Cerebellar nuclear complex (tissue), 1 donor: ENCODE results near the gene CCNQ.

Source experiments
- DNase-seq, 2 experiments: peaks; one replicate each; lab custom pipeline; 2025; lab: John Stamatoyannopoulos, UW

CCNQ gene

DNA sequence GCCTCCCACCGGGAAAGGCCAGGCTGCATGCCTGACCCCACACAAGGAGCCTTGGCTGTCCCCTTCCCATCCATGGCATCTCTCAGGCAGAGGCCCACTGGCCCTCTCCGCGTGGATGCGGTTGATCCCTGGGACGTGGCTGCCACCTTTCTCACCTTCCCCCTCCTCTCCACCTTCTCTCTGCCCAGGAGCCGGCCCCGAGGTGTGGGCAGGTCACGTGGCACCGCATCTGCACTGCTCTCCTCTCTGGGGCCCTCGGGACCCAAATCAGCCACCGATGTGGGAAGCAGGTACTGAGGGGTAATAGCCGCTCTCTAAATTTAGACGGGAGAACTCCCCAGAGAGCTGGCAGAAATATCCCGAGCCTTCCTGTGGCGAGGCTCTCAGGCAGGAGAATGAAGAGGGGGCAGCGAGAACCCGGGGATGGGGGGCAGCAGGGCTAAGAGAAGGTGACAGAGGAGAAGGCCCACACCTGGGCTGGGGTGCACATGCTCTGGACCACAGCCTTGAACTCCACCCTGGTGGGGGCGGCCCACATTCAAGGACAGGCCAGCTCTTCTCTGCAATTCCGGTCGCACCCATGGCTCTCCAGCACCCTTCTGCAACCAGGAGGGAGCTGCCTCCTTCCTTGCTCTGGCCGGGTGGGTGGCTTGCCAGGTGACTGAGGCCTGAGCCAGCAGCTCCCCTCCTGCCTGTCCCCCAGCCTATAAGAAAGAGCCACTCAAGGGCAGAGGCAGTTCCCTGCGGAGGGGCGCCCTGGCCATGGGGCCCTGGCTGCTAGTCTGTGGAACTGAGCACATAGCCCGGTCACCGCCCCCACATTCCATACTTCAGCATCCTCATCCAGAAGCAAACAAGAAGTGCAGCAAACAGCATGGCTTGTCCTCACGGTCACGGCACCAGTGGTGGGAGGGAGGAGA is 38.4 kb upstream of the CCNQ start:
- no peak for DNase-seq

DNA sequence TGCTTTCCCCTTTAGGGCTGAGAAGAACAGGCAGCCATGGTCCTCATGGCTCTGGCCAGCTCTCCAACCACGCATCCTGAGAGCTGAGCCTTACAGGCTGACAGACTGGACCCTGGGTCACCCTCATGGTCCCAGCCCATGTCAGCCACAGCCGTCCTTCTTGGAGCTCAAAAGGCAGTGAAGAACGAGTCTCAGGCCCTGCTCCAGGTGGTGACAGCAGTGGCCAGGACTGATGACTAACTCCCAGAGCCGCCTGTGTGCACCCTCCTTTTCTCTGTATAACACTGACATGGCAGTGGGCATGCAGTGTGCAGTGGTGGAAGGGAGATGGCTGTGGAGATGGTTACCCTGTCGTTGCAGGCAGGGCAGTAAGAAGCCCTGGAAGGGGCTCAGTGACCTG is 37.8 kb upstream of the CCNQ start:
- DNase-seq = no peak

DNA sequence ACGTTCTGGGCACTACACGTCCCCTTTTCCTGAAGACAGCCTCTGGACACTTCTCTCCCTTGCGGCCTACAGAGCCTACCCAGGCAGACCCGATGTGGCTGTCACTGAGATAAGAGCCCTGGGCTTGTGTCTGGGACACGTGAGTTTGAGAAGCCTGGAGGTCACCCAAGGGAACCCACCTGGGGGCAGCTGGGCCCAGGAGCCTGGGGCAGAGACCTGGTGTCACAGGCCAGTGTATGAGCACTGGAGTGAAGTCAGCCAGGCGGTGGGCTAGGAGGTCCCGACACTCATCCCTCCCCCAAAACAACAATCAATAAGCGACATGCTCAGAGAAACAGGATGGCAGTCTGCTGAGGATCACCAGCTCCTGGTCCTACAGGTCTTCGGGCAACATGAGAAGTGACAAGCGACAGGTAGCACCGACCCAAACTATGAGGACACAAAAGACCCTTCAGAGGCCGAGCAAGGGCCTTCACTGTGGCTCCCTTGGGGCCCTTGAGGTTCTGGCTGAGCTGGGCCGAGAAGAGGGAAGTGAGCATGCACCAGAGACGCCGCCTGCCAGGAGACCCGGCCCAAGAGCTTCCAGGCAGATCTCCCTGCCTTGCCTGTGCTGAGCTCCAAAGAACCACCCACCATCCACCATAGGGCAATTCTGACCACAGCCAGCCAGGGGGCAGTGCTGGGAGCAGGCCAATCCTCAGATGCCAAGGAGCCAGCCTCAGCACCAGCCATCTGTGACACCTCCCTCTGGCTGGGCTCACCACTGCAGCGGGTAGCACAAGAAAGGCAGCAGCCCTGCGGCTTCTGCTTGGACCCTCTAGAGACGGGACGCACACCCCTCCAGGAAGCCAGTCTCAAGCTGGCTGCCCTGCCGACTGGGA is 37.1 kb upstream of the CCNQ start:
- no peak for DNase-seq

DNA sequence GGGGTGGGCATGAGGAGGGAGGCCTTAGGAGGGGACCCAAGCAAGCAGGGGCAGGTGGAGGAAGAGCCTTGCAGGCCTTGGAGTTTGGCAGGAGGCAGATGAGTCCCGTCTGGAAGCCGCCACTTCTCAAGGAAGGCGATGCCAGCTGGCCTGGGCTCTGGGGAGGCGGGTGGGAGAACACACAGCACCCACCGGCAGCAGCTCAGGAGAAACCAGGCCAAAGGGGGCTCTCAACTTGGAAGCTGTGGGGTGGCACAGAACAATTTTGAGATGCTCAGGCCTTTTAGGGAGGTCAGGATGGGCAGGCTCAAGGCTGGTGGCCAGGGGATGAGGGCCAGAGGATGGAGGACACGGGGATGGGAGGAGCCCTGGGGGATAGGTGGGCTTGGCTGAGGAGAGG is 36.4 kb upstream of the CCNQ start:
- DNase-seq = no peak

DNA sequence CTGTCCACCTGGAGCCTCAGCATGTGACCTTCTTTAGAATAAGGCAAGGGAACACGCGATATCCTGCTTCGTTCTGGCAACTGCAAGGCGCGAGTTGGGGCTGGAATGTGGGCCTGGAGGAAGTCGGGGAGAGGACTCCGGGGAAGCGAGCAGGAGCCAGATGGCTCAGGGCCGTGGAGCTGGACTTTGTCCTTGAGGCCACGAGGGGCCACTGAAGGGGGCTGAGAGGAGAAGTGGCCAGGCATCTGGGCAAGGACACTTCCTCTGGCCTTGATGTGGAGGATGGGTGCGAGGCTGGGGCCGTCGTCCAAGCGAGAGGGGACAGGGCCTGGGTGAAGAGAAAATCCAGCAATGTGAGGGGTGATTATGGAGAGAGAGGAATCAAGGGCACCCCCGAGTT is 35.9 kb upstream of the CCNQ start:
- no peak for DNase-seq

DNA sequence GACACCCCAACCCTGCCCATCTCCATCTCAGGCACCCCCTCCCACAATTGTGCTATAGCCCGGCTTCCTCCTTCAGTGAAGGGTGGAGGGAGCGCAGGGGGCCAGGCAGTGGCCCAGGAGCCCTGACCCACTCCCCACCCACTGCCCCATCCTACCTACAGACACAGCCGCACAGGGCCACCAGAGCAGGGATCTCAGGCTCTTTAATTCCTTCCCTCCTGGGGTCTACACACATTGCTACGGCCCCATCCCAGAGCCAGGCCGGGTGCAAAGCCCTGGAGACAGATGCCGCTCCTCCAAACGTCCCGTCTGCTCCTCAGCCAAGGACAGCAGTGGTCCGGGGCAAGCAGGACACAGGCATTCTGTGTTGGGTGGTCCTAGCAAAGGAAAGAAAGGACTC is 35.3 kb upstream of the CCNQ start:
- DNase-seq = no peak

DNA sequence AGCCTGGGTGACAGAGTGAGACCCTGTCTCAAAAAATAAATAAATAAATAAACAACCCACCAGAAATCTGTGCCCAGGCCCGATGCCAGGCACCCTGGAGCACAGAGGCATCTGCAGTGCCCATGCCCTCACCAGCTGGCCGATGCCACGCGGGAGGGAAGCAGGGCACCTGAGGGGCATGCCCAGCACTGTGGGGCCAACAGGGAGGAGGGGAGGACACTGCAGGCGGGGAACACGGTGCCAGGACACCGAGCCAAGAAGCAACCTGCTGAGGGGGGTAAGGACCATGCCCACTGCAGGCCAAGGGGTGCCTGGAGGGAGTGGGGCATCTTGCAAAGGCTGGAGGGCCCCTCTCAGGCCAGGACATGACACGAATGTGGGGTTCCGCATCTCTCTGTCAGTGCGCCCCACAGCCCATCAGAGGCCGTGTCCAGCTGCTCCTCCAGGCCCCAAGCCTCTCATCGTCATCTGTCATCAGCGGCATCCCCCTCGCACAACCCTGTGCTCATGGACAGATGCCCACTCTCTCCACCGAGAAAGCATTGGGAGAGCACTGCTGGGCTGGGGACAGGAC is 34.8 kb upstream of the CCNQ start:
- DNase-seq = no peak

DNA sequence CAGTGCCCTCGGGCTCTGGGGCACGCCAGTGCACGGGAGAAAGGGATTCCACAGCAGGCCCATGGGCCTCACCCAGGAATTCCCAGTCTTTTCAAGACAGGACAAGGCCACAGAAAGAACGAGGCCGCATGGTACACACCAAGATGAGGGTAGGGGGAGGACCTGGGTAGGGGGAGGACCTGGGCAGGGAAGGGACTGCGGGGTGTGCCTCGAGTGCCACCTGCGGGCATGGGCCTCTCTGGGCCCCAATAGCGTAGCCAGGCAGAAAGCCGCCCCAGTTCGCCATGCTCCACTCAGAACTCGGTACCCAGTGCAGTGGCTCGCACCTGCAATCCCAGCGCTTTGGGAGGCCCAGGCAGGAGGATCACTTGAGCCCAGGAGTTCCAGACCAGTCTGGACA is 34.1 kb upstream of the CCNQ start:
- no peak for DNase-seq

DNA sequence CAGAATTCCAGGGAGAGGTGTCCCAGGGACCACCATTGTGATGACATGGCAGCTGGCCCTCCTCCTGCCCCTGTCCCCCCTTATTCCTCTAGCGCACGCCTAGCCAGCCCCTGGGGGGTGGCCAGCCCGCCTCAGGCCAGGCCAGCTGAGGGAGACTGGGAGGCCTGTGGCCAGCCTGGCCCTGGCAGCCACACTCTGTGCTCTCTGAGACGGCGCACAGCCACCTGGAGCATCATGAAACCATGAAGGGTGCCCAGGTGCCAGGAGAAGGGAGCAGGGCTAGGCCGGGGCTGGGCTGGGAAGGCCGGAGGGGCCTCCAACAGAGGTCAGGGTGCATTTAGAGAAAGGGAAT is 33.6 kb upstream of the CCNQ start:
- no peak for DNase-seq

DNA sequence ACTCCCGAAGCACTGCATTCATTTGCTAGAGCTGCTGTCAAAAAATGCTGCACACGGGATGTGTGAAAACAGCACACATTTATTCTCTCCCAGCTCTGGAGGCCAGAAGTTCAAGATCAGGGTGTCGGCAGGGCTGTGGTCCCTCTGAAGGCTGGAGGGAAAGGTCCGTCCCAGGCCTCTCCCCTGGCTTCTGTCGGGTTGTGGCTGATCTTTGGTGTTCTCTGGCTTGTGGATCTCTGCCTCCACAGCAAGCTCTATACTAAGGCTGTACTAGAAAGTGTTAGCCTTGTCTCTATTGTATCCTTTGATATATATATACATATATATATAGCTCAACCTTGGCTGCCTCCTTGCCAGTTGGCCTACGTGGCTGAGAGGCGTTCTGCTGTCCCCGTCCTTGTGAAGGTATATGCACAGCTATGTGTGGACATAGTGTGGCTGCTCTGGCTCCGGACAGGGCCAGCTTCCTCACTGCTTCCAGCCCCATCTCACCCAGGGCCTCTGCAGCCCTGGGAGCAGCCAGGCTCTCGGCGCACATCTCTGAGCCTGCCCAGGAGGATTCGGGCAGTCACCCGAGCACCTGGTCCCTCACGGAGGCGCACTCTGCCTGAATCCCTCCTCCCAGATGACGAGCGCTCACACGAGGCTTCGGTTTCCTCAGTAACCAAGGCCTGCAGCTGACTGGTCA is 33.1 kb upstream of the CCNQ start:
- DNase-seq = no peak

DNA sequence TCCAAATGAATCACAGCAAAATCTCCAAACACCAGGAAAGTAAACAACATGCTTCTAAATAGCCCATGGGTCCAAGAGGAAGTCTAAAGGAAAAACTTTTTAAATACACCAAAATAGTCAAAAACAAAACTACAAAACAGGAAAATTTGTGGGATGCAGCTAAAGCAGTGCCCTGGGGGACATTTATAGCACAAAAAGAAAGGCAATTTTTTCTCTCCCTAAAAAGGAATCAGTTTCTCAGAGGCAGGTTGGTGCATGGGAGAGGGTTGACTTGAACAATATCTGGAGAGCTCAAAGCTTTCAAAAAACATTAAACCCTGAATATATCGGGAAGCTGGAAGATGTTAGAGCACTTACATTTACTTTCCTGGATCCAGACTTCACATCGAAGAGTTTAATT is 32.4 kb upstream of the CCNQ start:
- DNase-seq = no peak

DNA sequence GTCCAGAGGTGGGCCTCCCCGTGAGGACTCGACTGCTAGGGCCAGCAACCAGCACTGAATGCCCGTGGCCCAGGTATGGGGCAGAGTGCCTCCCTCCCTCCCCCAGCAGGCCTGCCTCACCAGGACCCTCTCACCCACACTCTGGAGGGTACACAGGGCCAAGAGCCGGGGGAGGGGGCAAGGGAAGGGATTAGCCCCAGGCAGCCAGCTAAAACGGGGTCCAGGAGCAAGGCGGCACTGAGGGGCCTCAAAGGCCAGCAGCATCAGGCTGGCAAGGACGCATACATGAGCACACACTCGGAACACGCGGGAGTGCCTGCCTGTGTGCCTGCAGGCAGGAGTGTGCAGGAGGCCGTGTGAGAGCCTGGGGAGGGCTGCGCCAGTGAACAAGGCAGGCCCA is 29.7 kb upstream of the CCNQ start:
- DNase-seq = no peak

DNA sequence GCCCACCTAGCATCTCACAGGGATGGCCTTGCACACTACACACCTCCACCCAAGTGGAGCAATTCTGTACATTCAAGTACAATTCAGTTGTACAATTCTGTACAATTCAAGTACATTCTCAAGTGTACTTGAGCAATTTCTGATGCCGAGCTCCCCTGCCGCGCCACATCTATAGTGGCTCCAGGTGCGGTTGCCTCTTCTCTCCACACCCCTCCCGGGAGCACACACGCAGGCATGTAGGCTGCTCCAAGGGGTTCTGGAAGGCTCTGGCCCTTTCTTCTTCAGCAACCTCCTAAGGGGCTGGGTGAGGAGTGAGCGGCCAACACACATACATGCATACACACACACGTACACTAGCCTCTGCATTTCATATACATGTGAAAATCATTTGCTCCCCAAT is 29.2 kb upstream of the CCNQ start:
- DNase-seq = no peak

DNA sequence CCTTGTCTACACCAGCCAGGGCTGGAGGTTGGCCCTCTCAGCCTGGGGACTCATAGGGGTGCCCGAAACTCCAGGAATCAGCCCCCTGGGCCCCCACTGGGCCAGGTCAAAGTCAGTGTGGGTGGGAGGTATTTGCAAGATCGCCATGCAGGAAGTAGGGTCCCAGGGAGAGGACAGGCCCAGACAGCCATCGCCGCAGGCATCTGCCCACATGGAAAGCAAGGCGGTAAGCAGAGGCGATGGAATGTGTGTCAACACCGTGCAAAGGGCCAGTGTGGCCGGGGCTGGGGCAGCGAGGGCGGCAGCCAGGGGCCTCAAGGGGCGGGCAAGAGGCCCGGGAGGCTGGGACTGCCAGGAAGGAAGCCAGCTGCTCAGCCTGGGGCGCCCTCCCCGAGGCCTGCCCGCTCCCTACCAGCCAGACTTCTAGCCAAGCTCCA is 28.8 kb upstream of the CCNQ start:
- no peak for DNase-seq

DNA sequence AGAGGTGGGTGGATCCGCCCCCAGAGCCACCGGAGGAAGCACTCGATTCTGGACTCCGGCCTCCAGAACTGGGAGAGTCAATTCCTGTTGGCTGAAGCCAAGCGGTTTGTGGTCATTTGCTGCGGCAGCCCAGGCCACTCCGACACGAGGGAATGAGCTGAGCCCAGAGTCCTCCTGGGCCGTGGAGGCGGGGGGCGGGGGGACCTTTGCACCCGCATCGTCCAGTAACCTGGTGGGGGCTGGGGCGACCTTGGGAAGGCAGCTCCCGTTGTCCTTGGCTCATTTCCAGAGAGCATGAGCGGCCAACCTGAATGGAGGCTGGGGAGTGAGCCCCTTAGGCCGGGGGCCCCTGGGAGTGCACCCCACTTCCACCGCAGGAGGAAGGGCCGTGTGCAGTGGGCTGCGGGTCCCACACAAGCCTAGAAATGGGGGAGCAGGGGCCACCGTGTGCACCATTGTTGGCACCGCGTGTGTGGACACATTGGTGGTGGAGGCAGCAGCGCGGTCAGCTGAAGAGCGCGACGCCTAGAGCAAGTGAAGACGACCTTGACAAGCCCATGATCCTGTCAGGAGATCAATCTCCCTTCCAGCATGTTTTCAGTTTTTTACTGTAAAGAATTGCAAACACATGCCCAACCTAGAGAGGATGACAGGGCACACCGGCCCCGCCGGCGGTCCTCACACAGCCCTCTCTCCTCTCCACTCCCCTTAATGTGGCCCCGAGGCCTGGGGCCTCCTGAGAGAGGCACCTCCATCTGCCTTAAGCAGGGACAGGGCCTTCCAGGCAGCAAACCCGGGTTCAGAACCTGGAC is 28.1 kb upstream of the CCNQ start:
- DNase-seq = no peak

DNA sequence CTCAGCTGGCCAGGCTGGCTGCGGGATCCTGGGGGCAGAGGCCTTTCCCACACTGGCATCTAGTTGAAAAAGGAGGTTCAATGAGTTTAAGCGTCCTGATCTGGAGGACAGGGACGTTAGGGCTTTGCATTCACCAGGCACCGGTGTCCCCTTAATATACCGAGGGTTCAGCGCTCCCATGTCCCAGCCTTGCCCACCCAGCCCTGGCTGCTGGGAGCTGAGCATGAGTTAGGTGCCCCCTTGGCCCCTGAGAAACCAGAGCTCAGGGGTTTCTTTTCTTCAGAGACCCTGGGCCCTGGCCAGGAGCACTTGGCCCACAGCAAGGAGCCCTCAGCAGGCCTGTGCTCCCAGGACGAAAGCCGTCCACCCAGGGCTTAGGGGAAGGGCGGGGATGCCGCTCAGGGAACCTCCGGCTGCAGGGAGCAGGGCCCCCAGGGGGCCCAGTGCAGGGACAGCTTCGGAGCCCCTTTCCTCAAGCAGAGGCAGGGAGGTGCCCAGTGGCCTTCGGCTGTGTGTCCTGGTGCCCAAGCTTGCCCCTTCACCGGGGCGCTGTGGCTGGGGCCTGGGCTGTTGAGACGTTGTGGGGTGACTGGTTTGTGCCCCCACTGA is 27.2 kb upstream of the CCNQ start:
- no peak for DNase-seq

DNA sequence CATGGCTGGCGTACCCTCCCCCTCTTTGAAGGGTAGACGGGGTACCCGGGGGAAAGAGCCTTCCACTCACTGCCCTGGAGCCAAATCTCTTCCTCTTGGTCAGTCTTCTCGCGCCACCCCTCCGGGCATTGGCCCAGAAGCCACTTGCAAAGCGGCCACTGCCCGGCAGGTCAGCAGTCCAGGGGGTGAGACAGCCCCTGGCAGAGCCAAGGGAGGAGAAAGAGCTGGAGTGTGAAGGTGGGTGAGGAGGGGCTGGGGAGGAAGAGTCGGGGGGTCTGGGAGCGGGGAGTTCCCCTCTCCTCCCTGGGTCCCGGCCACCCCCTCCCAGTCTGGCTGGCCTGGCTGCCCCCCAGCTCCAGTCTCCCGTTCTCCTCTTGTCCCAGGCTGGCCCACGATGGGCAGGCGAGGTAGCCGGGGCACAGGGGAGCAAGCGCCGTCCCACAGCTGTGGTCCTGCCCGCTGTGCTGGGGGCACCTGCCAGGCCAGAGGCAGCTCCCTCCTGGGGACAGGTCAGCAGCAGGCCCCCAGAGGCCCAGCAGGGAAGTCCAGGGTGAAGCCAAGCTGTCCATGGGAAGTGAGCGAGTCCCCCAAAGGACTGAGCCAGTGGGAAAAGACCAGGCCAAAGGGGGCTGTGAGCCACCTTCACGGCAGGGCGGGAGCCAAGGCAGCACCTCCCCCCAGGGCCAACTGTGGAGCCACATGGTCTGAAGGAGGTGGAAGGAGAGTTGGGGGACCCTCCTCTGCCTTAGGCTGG is 26.5 kb upstream of the CCNQ start:
- no peak for DNase-seq

DNA sequence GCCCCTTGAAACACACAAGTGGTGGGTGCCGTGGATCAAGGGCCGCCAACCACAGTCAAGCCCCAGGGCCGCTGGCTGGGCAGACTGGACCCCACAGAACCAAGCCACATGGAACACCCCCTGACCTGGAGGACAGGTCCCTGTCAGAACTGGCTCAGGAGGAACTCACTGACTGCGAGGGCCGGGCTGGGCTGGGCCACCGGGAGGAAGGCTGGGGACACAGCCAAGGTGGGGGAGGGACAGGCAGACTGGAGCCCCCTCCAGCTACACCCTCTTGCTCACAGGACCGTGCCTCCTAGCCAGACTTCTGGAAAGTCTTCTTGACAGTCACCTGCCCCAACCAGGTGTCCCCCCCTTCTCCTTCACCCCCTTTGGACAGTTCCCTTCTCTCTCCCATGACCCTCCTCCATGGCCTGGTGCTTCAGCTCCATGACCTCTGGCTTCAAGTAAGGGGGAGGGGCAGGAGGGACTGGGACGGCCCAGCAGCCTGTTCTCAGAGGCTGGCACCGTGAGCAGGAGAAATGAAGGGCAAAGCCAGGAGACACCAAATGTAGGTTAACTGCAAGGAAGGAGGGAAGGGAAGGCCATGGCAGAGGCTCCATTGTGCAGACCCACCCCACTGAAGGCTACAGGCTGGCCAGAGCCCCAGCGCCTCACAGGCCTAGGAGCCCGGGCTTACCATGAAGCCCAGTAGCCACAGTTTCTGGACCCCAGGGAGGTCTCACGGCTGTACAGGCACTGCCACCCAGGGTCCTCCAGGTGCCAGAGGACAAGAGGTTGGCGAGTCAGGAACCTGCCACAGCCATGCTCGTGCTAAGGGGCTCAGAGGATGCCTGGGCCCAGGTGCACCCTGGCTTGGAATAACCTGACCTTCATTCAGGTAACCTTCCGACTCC is 25.5 kb upstream of the CCNQ start:
- no peak for DNase-seq
